Esophagus muscularis mucosa (tissue), 4 donors: ENCODE measurements around the gene TMEM25. TPM values are rescaled to one million over a fixed set of nuclear protein-coding genes. Genes with fewer than 3 reads are reported as not detected.
"Not testable (repeated sequence)": the region's sequence is repeated elsewhere in the genome, so short reads cannot be mapped to it uniquely, and the experiment has no call there.

Experiments used
- DNase-seq: peaks from one replicate; pipeline ENCODE4 v3.0.0-alpha.2; 2017; ENCODE audit errors: extremely low spot score
- H3K27ac ChIP-seq, 4 donors: fragments of 200-600 bp; sonication (generic); replicated peaks in 1 of 4; 1 replicate in 3 of 4; 2 replicates in 1 of 4; pipeline ENCODE4 v1.5.1; 2016 to 2019; ENCODE audit warnings: mild to moderate bottlenecking in 1 of 4
- H3K27me3 ChIP-seq, 4 donors: fragments of 200-600 bp; sonication (generic); one replicate each; pipeline versions ENCODE4 v1.5.1 to v1.6.0; 2016 to 2019
- H3K36me3 ChIP-seq, 4 donors: fragments of 200-600 bp; sonication (generic); one replicate each; pipeline ENCODE4 v1.5.1; 2016 to 2019
- H3K4me1 ChIP-seq, 4 donors: fragments of 200-600 bp; sonication (generic); one replicate each; pipeline ENCODE4 v1.5.1; 2016 to 2019
- H3K4me3 ChIP-seq, 4 donors: fragments of 200-600 bp; sonication (generic); 1 replicate in 2 of 4; 2 replicates in 2 of 4; pipeline ENCODE4 v1.5.1; 2016 to 2019; ENCODE audit warnings: mild to moderate bottlenecking in 4 of 4, moderate library complexity in 1 of 4
- H3K9me3 ChIP-seq, 4 donors: fragments of 200-600 bp; sonication (generic); 1 replicate in 3 of 4; 2 replicates in 1 of 4; pipeline ENCODE4 v1.5.1; 2016 to 2019
- EP300 ChIP-seq: sonication (generic); formaldehyde crosslinking; IDR thresholded peaks from one replicate; pipeline ENCODE4 v1.6.1; 2017; ENCODE audit warnings: antibody characterized with exemption
- POLR2A ChIP-seq: fragments of 450-650 bp; IDR thresholded peaks from one replicate; pipeline ENCODE4 v1.6.1; 2017; ENCODE audit warnings: antibody characterized with exemption, moderate library complexity, mild to moderate bottlenecking, low read depth
- POLR2AphosphoS5 ChIP-seq, 2 donors: sonication (generic); formaldehyde crosslinking; IDR thresholded peaks; one replicate each; pipeline ENCODE4 v1.6.1; 2017; ENCODE audit warnings: antibody characterized with exemption in 2 of 2
- WGBS: methylation state at CpG from one replicate; pipeline ENCODE4 v1.1.5; 2018; 5-methylcytosine and 5-hydroxymethylcytosine counted together
- intact Hi-C: fragments of 100-400 bp; cut with DNase I; formaldehyde crosslinking; loops from one replicate; pipeline ENCODE4 v1.15.1; 2023
- total RNA-seq, 4 donors: library from RNA; depleted of rRNA; stranded (reverse); fragments of >200 nt; gene quantifications; one replicate each; pipeline versions ENCODE4 v1.1.0 to v1.2.1, GENCODE V29; 2016
- TF ChIP-seq, protein P1 (sequence below), 3 experiments: fragments of 200-600 bp in 2 of 3; fragments of 450-650 bp in 1 of 3; sonication (generic) in 2 of 3; IDR thresholded peaks; one replicate each; pipeline ENCODE4 v1.5.1; 2017 to 2019; ENCODE audit warnings: antibody characterized with exemption in 3 of 3, mild to moderate bottlenecking in 2 of 3, moderate library complexity in 1 of 3

Gene TMEM25
- total RNA-seq, 4 donors from 2014 or later, result 35.0 to 56.5 (median 54.0) TPM

DNA sequence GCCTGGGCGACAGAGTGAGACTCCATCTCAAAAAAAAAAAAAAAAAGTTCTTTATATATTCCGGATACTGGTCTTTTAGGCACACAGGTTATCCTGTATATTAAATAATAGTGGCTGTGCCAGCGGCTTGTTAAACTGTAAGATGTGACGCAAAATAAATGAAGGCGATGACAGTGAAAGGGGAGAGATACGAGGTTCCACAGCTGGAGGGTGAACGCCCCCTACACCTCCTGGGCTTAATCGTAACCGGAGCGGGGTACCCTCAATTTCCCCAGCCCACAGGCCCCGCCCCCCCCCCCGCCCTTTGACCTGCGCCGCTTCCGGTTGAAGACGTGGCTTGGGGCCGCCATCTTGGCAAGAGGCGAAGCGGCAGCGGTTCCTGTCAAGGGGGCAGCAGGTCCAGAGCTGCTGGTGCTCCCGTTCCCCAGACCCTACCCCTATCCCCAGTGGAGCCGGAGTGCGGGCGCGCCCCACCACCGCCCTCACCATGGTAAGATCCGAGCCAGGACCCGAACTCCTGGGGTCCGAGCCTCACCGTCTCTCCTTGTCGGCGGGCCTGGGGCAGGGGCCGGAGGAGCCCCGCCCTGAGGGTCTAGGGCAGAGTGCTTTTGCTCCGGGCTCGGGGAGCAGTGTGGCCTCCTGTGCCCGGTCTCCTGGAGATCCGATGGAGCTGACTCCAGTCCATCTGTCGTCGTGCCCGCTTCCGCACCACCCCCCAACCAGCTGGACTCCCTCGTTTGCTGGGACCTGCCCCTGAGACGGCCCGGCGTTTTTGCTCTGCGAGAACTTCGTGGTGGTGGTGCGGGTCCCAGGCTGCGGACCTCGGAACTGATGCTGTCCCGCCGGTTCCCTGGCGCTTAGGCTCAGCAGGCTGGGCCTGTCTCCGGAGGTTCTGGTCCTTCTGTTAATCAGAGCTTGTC, 41.3 kb downstream of the TMEM25 start, which contains the start of gene ARCN1:
ARCN1 (plus strand) TSS at position 349 of the 920 bp plus-strand sequence; CDS start at position 488, 139 bp downstream.
- TF ChIP-seq POLR2AphosphoS5 (IDR thresholded peaks at IDR 0.05) (peak; percentile 67 to 86), EP300 (no peak), POLR2A (peak; percentile 7)
- peaks cover 44 to 49% (median 47%) of the 10 kb centered on the region in 4 donors for H3K4me1 ChIP-seq
- intact Hi-C loops, result loop anchor here (5.0 kb wide), 1 partner anchor 35 kb away; the partner anchor contains the start of gene PHLDB1
- no peaks in the 10 kb centered on the region for H3K9me3 ChIP-seq
- no peaks in the 10 kb centered on the region for H3K27me3 ChIP-seq
- peak within 1 kb of the TSS; percentile 90 to 97 (median 94) for H3K27ac ChIP-seq
- 0% methylated on average over 18 of the region's 55 CpGs for WGBS
- DNase-seq, result peak; percentile 97
- H3K4me3 ChIP-seq, result peak within 1 kb of the TSS; percentile 70 to 86 (median 83)
- H3K36me3 ChIP-seq, result peaks cover 0 to 1% (median 0%) of the 10 kb centered on the region in 4 donors

DNA sequence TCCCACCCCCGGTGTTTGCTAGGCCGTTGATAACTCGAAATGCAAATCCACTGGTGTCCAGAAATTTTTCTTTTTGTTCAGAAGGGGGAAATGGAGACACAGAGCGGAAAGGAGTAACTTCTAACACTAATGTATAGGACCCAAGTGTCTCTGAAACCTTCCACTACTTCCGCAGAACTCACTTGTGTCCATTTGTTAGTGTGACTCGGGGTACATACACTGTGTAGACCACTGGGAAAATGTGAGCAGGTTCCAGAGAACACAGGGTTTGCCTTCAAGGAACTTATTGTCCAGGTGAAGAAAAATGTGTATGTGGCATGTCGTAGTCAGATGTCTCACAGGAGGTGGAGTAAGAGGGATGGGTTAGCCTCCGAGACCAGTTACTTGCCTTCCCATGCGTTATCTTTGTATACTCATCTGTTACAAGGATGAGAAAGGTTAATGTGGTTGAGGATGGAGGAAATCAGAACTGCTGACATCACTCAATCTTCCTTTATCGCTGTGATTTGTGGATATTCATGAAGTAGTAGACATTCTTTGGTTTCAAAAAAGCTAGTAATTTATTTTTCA, 42.1 kb downstream of the TMEM25 start:
- H3K4me1 ChIP-seq, result peaks cover 44 to 57% (median 52%) of the 10 kb centered on the region in 4 donors
- intact Hi-C loops, result loop anchor here (5.0 kb wide), 1 partner anchor 34 kb away; the partner anchor contains the start of gene PHLDB1
- 5% methylated on average over 10 of the region's 10 CpGs for WGBS

GRCh38 chr11:118574636-118575035, 43.6 kb downstream of the TMEM25 start:
- 90% methylated on average over 7 of the region's 7 CpGs for WGBS
- Histone ChIP-seq H3K36me3 (peaks cover 0 to 8% (median 0%) of the 10 kb centered on the region in 4 donors), H3K4me1 (peaks cover 48 to 71% (median 61%) of the 10 kb centered on the region in 4 donors), H3K9me3 (no peaks in the 10 kb centered on the region), H3K27ac (no peak overlapping the region), H3K27me3 (no peaks in the 10 kb centered on the region), H3K4me3 (peak overlapping the region in 2 of 4 donors; percentile 10 to 11)
- intact Hi-C loops, result loop anchor here (5.0 kb wide), 1 partner anchor 33 kb away; the partner anchor contains the start of gene PHLDB1
- DNase-seq, result no peak
- TF ChIP-seq POLR2A, result no peak
- TF ChIP-seq POLR2AphosphoS5 (IDR thresholded peaks at IDR 0.05), result no peak
- TF ChIP-seq, protein P1, sequence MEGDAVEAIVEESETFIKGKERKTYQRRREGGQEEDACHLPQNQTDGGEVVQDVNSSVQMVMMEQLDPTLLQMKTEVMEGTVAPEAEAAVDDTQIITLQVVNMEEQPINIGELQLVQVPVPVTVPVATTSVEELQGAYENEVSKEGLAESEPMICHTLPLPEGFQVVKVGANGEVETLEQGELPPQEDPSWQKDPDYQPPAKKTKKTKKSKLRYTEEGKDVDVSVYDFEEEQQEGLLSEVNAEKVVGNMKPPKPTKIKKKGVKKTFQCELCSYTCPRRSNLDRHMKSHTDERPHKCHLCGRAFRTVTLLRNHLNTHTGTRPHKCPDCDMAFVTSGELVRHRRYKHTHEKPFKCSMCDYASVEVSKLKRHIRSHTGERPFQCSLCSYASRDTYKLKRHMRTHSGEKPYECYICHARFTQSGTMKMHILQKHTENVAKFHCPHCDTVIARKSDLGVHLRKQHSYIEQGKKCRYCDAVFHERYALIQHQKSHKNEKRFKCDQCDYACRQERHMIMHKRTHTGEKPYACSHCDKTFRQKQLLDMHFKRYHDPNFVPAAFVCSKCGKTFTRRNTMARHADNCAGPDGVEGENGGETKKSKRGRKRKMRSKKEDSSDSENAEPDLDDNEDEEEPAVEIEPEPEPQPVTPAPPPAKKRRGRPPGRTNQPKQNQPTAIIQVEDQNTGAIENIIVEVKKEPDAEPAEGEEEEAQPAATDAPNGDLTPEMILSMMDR (IDR thresholded peaks at IDR 0.05), result no peak
- TF ChIP-seq EP300, result no peak

More for the DNA sequence above, 42.1 kb downstream of the TMEM25 start:
- Histone ChIP-seq H3K27me3 (no peaks in the 10 kb centered on the region), H3K9me3 (no peaks in the 10 kb centered on the region), H3K27ac (peak overlapping the region; percentile 90 to 97 (median 94)), H3K4me3 (peak overlapping the region; percentile 70 to 86 (median 83)), H3K36me3 (peaks cover 0 to 8% (median 0%) of the 10 kb centered on the region in 4 donors)
- TF ChIP-seq EP300, result no peak
- TF ChIP-seq, protein P1 (IDR thresholded peaks at IDR 0.05), result no peak
- no peak for TF ChIP-seq POLR2AphosphoS5 (IDR thresholded peaks at IDR 0.05)
- no peak for TF ChIP-seq POLR2A
- DNase-seq, result peak; percentile 87

DNA sequence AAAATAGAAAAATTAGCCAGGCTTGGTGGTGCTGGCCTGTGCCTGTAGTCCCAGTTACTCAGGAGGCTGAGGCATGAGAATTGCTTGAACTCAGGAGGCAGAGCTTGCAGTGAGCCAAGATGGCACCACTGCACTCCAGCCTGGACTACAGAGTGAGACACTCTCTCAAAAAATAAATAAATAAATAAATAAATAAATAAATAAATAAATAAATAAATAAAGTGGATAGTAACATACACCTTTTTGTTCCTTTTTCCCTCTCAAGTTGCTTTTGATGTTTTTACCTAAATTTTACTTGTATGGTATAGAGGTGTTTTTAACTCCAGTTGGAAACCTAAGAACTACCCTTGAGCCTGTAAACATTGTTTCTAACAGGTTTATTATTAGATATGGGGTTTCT, 47.0 kb downstream of the TMEM25 start:
- intact Hi-C loops, H3K4me3 ChIP-seq, H3K9me3 ChIP-seq, H3K27me3 ChIP-seq, H3K27ac ChIP-seq, DNase-seq: not testable (repeated sequence)
- Histone ChIP-seq H3K4me1 (peaks cover 48 to 76% (median 72%) of the 10 kb centered on the region in 4 donors), H3K36me3 (peaks cover 5 to 27% (median 15%) of the 10 kb centered on the region in 4 donors)

- intact Hi-C loops, result no loop called here
- Histone ChIP-seq H3K9me3 (no peaks in the 10 kb centered on the region), H3K36me3 (peaks cover 36 to 58% (median 46%) of the 10 kb centered on the region in 4 donors), H3K4me1 (peaks cover 21 to 46% (median 41%) of the 10 kb centered on the region in 4 donors), H3K27me3 (no peaks in the 10 kb centered on the region), H3K4me3 (no peak overlapping the region), H3K27ac (peak overlapping the region in 2 of 4 donors; percentile 31 to 42)
- TF ChIP-seq, protein P1 (IDR thresholded peaks at IDR 0.05), result no peak
- TF ChIP-seq EP300 (no peak), POLR2AphosphoS5 (IDR thresholded peaks at IDR 0.05) (no peak)
- DNase-seq, result no peak
- WGBS, result 73% methylated on average over 6 of the region's 6 CpGs
These were observed 50.1 kb downstream of the TMEM25 start for GRCh38 chr11:118581057-118581456.

Other genes starting within 250 kb of the TMEM25 start
- 1 to 10 TPM in 2 of 4 donors, under 1 TPM in 2; 0.42 to 2.8 (median 0.96) TPM for gene CD3E, start 226.5 kb upstream of the TMEM25 start, total RNA-seq
- under 1 TPM in 1 of 4 donors, not detected in 3; 0.83 TPM for gene CD3D, start 188.5 kb upstream of the TMEM25 start, total RNA-seq
- under 1 TPM in 3 of 4 donors, not detected in 1; 0.13 to 0.33 (median 0.23) TPM for gene CD3G, start 186.8 kb upstream of the TMEM25 start, total RNA-seq
- gene UBE4A, start 171.6 kb upstream of the TMEM25 start, total RNA-seq, result 10 to 100 TPM; 32.0 to 40.8 (median 36.6) TPM
- 10 to 100 TPM; 61.0 to 91.1 (median 69.1) TPM for gene ATP5MG, start 129.6 kb upstream of the TMEM25 start, total RNA-seq
- 10 to 100 TPM; 61.0 to 68.7 (median 62.1) TPM for gene KMT2A, start 94.7 kb upstream of the TMEM25 start, total RNA-seq
- gene TTC36, start 3.7 kb upstream of the TMEM25 start, total RNA-seq, result 1 to 10 TPM in 3 of 4 donors, under 1 TPM in 1; 0.50 to 3.7 (median 1.4) TPM
- gene IFT46, start 34.7 kb downstream of the TMEM25 start, total RNA-seq, result 10 to 100 TPM; 21.3 to 31.6 (median 27.9) TPM
- gene ARCN1, start 41.2 kb downstream of the TMEM25 start, total RNA-seq, result 100 to 1,000 TPM in 2 of 4 donors, 10 to 100 TPM in 2; 83.9 to 115 (median 102) TPM
- 10 to 100 TPM; 62.6 to 92.2 (median 78.9) TPM for gene PHLDB1, start 76.4 kb downstream of the TMEM25 start, total RNA-seq
- gene TREH, start 148.5 kb downstream of the TMEM25 start, total RNA-seq, result not detected